ENCODE measurements around the gene RETNLB.
A peak's percentile ranks its signal among the peaks of the same experiment; 100 is the strongest.

Gene RETNLB, protein sequence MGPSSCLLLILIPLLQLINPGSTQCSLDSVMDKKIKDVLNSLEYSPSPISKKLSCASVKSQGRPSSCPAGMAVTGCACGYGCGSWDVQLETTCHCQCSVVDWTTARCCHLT
- total RNA-seq: 0 to 0.48 reads per million in 2 experiments

DNA sequence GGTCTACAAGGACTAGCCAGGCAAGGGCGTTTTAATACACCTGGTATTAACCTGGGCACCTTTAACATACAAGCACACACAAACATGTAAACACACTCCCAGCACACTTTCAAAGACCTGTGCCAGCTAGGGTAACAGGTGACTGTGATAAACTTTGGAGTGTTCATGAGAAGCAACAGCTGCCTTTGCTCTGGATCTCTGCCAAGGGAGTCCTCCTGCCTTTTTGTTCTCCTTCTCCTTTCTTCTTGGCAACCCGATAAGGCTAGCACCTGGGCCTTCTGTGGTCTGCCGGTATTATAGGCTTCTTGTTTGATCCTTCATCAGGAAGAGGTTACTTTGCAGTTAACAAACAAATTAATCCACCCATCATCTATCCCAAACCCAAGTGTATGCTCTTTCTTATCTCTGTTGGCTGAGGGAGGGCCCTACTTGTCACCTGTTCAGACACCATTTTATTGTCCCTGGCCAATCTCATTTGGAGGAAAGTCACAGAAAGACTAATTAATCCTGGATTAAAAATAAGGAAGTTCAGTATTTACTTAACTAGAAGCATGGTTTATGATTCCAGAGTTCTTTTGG, at the start of gene RETNLB:
Gene RETNLB (minus strand): TSS at position 7 of the 579 bp plus-strand sequence. CDS start 225 bp downstream, outside the sequence.
- DNase-seq (ENCODE audit: low read depth): no peak

DNA sequence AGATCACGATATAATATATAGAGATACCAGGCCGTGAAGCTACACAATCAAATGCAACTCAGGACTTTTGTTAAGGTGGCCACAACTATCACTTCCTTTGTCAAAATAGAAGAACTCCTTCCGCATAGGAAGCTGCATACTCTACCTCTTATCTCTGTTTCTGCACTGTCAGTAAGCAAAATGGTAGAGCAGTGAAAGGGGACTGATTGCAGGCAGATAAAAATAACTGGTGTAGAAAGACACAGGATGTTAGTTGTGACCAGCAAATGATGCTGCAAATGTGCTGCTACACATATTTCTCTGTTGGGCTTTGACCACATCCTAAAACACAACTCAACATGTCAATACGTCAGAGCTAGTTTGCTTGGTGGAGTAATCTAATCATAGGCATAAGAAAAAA, 49.1 kb upstream of the RETNLB start:
- peak; percentile 6 for DNase-seq (ENCODE audit: low read depth)

DNA sequence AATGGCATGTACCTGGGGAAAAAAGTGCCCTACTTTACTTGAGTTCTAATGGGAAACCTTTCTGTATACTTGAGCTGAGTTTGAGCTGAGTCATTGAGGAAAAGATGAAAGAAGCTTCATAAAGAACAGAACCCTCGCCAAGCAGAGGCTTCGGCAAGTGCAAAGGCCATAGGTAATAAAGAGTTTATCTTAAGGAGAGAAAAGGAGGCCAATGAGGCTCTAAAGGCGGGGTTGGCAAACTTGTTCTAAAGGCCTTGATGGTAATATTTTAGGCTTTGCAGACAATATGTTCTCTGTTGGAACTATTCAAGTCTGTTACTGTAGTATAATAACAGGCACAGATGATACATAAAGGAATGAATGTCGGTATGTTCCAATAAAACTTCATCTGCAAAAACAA, 47.8 kb upstream of the RETNLB start:
- no peak for DNase-seq (ENCODE audit: low read depth)

DNA sequence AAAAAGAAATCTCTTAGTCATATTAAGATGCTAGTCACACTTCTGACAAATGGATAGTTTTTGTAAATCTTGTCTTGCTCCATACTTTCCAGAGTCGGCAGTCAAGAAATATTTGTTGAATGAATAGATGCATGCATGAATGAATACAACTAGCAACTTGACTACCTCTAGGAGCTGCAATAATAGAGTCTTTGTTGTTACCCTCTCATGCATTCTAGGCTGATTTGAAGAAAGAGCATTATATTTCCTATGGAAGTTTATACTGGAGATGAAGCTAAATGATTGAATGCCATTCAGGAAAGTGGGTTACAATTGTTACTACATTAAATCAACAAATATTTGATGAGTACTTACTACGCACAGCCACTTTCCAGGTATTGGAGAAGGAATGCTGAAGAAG, 47.2 kb upstream of the RETNLB start:
- no peak for DNase-seq (ENCODE audit: low read depth)

DNA sequence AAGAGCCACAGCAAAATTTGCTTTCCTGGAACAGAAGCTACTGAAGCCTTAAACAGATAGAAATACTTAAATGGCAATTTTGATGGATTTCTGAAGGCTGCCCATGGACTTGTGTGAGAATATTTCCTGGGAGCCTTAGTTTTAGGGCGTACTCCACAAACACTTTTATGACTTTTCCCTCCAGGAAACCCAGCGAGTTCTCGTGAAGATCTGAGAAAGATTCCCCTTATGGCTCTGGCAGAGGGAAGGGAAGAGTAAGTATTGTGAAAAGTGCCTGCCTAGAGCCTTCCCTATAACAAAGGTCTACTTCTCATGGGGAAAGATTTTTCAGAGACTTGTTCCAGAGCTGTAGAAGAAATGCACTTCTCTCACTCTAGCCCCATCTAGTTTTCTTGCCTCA, 34.3 kb upstream of the RETNLB start:
- DNase-seq (ENCODE audit: low read depth): no peak

DNA sequence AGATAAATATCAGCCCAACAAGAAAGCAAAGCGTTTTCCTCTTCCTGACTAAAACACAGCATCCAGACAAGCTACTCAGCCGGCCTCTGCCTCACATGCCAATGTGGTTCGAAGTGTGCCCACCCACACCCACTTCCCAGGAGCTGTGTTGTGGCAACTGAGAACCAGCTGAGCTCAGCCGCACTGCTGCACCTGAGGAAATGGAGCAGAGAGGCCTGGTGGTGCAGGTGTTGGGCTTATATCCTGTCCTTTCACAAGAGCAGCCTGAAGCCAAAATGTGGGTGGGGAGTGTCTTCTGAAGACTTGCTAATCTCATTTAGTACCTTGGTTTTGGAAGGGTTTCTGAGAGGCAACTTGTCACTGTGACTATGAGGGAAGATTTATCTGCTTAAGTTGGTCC, 23.0 kb upstream of the RETNLB start:
- DNase-seq (ENCODE audit: low read depth): peak; percentile 7

DNA sequence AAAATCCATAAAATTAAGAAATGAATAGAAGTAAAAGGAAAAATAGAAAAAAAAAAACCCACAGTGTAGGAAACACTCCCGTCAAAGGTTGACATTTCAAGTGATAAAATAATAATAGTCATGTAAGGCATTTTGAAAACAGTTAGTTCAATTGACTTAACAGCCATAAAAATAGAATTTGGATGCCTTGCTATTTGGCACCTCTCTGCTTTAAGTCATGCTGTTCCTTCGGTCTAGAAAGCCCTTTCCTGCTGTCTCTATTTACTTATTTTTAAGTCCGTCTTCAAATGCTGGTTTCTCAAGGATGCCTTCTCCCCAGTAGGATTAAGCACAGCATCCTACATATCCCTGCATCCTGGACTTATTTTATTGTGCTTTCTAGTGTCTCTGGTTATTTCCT, 22.3 kb upstream of the RETNLB start:
- DNase-seq (ENCODE audit: low read depth): no peak

DNA sequence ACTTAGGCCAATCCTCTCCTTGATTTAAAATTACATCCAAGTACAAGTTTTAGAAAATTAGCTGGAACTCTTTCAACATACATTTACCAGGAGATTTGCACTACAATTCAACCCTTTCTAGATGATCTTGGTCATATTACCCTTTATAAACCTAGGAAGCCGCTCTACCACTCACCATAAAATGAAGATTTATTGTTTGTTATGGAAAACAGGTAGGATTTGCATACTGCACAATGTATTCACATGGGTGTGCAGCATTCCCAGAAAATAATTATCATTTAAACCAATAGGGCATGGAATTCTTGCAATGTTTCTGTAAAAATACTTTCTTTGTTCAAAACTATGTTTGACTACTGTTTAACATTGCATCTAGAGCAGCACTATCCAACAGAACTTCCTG, 18.4 kb upstream of the RETNLB start:
- DNase-seq (ENCODE audit: low read depth): no peak

DNA sequence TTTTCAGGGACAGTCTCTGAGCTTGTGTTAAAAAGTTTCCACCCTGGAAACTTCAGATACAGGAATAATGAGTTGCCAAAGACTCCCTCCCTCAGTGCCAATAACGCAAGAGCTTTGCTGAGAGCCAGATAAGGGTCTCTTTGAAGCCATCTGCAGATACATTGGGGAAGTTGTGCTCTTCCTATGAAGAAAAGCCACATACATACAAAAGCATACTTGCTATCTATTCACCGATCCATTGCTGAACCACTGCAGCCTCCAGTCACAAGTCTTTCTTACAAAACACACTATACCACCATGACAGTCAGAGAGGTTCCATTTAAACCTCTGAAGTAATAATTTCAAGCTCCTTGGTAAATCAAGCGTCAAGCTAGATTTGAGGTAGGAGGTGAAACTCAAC, 10.0 kb upstream of the RETNLB start:
- no peak for DNase-seq (ENCODE audit: low read depth)

DNA sequence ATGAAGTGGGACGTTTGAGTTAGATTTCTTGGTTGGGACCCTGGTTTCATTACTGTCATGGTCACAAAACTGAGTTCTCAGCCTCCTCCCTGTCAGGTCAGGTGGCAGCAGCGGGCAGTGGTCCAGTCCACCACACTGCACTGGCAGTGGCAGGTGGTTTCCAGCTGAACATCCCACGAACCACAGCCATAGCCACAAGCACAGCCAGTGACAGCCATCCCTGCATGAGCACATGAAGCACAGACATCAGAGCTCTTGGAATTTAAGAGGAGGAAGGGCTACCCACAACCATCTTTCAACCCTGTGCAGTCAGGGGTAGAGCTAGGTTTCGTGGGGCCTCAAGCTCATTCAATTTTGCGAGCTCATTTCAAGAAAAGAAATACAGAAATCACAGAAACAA, 1.5 kb downstream of the RETNLB start:
- no peak for DNase-seq (ENCODE audit: low read depth)

DNA sequence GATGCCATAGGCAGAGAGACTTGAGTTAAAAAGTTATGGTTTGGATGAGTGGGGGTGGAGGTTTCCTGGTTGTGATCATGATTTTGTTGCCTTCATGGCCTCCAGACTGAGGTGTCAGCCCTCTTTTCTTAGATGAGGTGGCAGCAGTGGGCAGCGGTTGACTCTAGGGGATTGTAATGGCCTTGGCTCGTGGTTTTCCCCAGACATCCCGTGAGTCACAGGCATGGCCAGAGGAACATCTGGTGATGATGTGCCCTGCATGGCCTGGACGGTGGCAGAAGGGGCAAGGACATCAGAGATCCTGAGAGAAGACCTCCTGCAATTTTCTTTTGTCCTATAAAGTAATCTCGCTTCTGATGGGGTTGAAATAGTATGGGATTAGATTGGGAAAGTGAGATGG, 12.4 kb downstream of the RETNLB start:
- no peak for DNase-seq (ENCODE audit: low read depth)

DNA sequence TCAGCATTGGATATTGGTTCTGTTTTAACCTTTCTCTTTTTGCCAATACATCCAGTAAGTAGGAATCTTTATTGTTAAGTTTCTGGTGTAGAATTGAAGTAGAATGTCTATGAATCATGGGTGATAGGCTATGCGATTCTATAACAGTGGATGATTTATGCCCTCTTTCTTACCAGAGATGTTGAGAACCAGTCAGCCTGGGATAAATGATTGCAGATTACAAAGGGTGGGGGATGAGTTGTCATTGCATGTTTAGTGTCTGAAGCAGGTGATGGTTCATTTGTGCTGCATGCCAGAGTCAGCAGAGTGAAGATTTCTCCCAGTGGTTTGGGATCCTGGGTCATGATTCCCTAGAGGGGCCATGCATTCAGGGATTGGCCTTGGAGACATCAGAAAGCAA, 14.3 kb downstream of the RETNLB start:
- no peak for DNase-seq (ENCODE audit: low read depth)

DNA sequence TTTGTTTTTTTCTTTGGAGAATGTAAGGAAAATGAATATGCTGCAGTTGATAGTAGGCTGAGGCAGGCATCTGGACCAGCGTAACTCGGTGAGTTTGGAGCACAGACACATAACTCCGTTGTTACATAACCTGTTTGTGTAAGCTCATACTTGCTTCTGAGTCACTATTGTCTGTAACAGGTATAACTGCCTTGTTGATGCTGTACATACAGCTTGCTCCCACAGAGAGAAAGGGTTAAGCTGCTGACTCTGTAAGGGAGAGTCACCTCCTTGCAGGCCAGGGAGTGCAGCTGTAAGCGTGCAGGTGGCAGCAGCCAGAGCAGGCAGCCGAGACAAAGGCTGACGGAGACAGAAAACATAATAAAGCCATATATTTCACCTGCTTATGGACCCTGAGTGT, 20.4 kb downstream of the RETNLB start:
- no peak for DNase-seq (ENCODE audit: low read depth)

DNA sequence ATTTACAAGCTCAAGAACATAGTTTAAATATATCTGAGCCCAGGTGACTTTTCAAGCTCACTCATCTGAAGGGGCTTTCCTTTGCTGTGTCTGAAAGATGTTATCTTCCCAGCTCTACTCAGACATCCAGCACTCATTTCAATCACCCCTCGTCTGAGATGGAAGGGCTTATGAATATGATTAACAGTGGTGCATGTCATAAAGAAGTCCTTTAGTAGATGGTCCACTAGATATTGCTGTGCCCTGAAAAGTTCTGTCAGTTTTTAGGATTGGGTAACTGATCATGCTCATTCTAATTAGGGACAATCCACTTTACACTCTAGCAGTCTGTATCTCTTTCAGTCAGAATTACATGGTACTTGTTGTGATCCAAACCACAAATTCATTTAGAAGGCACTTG, 28.3 kb downstream of the RETNLB start:
- no peak for DNase-seq (ENCODE audit: low read depth)

DNA sequence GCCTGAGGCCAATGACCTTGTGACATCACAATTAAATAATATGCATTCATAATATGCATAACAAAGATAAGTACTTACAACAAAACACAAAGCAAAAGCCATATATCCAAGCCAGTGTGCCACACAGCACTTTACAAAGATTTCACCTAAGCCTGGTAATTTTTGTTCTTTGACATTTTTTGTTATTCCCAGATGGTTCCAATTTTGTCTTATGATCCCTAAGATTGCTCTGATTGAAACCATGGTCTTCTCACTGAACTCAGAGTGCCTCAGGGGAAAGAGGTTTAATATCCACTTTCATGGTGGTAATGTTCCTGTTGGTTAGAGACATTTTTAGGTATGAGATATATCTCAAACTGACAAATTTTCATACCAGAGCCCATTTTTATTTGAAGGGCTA, 29.1 kb downstream of the RETNLB start:
- DNase-seq (ENCODE audit: low read depth): no peak

DNA sequence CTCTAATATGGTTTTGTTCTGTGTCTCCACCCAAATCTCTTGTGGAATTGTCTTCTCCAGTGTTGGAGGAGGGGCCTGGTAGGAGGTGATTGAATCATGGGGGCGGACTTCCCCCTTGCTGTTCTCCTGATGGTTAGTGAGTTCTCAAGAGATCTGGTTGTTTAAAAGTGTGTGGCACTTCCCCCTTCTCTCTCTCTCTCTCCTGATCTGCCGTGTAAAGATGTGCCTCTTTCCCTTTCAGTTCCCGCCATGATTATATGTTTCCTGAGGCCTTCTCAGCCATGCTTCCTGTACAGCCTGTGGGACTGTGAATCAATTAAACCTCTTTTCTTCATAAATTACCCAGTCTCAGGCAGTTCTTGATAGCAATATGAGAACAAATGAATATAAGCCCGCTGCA, 33.1 kb downstream of the RETNLB start:
- DNase-seq (ENCODE audit: low read depth): no peak

DNA sequence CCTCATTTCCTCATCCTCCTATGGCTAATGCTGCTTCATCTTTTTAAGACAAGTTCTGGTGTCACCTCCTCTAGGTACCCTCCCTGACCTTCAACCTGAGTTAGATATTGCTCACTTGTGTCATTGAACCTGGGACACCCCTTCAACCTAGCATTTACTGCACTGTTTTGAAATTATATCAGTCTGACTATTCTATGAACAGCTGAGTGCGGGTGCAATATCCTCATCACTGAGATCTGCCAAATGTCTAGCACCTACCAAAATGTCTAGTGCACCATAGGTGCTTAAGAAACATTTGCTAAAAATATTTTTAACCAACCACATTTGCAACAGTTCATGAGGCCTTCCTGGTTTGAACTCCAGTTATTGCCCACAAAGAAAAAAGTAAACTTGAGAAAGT, 34.5 kb downstream of the RETNLB start:
- DNase-seq (ENCODE audit: low read depth): no peak

DNA sequence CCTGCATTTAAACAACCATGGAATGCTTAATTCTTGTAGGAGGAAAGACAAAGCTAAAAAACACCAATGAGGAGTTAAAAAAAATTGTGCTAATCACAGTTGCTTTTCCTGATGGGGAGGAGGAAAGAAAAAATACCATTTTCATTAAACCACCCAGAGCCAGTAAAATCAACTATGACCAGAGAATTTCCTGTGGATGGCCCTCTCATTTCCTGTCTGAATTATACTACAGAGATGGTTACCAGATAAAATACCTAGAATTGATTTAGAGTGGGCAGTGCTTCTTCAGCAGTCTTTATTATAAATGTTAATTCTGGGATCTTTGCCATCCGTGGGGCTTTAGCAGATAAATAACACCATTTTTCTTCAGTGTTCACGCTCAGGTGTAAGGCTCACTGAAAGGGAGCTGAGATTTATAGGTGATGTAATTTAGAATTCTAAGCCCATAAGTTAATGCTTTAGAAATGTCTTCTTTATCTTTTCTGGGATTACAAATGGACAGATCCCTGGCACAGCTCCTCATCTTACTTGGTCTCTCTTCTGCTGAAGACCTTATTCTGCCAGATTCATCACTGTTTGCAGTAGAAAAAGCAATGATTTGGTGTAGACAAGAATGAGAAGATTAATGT, 37.9 kb downstream of the RETNLB start:
- no peak for DNase-seq (ENCODE audit: low read depth)

DNA sequence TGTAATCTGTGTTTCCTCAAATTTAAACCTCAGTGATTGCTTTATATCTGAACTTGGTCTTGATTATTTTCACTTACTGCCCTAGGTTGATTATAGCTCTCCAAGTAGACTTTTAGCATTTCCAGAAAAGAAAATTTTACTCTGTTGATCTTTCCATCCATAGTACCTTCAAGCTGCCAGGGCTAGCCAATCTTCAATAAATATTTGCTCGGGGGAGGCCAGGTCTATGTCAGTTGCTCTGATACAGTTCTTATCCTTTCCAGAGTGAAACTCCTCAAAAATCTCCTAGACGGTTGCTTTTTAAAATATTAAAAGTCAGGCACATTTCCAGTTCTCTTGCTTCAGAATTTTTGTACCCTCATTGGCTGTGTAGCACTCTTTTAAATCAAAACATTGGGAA, 38.8 kb downstream of the RETNLB start:
- DNase-seq (ENCODE audit: low read depth): no peak

DNA sequence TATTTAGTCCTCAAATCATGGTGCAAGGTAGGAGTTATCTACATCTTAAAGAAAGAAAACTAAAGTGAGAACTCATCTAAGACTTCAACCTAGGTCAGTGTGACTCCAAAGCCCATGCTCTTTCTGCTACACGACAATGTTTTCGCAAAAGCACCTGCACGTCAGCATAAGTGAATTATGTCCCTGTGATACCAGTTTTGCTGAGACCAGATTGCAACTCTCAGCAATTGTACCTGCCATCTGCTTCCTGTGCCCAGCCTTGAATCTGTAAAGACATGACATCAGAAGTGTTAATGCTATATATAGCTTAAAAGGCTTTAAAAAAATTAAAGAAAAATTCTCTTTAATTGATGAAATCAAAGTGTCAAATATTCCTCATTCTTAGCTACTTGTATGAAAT, 43.4 kb downstream of the RETNLB start:
- no peak for DNase-seq (ENCODE audit: low read depth)

DNA sequence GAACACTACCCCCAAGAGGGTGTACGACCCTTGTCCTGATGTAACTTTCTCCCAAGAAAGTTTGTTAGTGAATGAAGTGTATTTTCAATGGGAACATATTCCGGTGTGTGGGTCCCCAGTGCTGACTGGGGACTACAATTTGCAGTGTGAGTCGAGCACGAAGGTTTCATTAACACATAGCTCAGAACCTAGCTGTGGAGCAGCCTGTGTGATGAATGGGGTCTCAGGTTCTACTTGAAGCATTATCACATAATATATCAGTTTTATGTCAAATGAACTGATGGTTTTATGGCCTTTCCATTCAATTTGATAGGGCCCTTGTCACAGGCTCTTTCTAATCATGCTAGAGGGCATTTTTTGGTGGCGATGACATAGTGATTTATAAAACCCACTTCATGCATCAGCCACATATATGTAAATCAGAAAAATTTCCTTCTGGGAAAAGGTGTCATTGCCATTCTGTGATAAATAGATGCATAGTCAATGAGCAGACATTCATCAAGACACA, 44.1 kb downstream of the RETNLB start:
- no peak for DNase-seq (ENCODE audit: low read depth)

Data from T follicular helper cell (primary cell).